Duodenal mucosa (tissue), 2 donors: ENCODE results near the gene OGA.

Experiments used
- H3K27ac ChIP-seq: one replicate; pipeline ENCODE4 v1.7.0; 2013; ENCODE audit warnings: low read depth, low read length
- H3K27me3 ChIP-seq, 2 donors: one replicate each; pipeline ENCODE4 v1.7.0; 2013; ENCODE audit warnings: low read length in 2 of 2, control low read depth in 1 of 2; ENCODE audit not compliant: insufficient read depth in 2 of 2, control insufficient read depth in 1 of 2
- H3K36me3 ChIP-seq, 2 donors: one replicate each; pipeline ENCODE4 v1.7.0; 2013; ENCODE audit warnings: low read length in 2 of 2, control low read depth in 1 of 2; ENCODE audit not compliant: insufficient read depth in 2 of 2, control insufficient read depth in 1 of 2
- H3K4me1 ChIP-seq, 2 donors: one replicate each; pipeline ENCODE4 v1.7.0; 2013; ENCODE audit warnings: low read length in 2 of 2, control low read depth in 1 of 2; ENCODE audit not compliant: insufficient read depth in 2 of 2, control insufficient read depth in 1 of 2
- H3K4me3 ChIP-seq, 2 donors: one replicate each; pipeline ENCODE4 v1.7.0; 2013; ENCODE audit warnings: low read length in 2 of 2, low read depth in 1 of 2
- H3K9ac ChIP-seq, 2 donors: one replicate each; pipeline ENCODE4 v1.7.0; 2013; ENCODE audit warnings: low read length in 2 of 2, low read depth in 1 of 2
- H3K9me3 ChIP-seq, 2 donors: one replicate each; pipeline ENCODE4 v1.7.0; 2013; ENCODE audit warnings: low read length in 2 of 2, control low read depth in 1 of 2; ENCODE audit not compliant: control insufficient read depth in 1 of 2

OGA gene

DNA sequence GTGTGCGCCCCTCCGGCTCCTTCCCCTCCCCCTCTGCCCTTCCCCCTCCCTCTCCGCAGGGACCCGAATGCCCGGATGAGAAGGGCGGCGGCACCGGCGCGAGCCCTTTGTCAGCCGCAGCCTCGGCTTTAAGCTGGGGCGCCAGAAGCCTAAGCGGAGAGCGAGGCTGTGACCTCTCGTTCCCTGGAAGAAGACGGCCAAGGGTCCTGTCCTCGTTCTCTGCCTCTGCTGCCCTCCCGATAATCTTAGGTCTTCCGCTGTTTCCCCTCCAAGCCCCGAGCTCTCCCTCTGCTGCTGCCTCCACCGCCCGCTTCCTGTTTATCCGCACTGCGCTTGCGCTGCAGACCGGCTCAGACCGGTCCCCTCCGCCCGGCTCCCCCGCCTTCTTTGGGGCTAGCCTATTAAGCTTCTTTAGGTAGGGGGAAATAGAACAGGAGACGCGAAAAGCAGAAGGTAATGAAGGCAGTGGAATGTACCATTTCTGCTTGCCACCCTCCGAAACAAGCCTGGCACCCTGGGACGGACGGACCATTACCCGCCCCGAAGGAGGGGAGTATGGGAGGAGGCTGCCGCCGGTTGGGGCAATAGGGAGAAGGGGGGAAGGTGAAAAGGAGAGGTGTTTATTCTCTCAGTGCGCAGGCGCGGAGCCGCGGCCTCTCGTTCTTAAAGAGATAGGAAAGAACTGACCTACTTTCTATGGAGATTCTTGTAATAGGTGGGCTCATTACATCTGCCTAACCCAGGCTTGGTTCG, at the start of gene OGA:
TSS of gene OGA (minus strand) at position 326 of the 753 bp plus-strand sequence. CDS start 422 bp downstream, outside the sequence.
- Histone ChIP-seq H3K9ac (peak within 1 kb of the TSS; percentile 90 to 93), H3K9me3 (no peaks in the 10 kb centered on the region), H3K4me3 (peak within 1 kb of the TSS; percentile 86 to 87), H3K27me3 (no peaks in the 10 kb centered on the region), H3K4me1 (peaks cover 16 to 33% of the 10 kb centered on the region in 2 donors), H3K36me3 (no peaks in the 10 kb centered on the region), H3K27ac (peak within 1 kb of the TSS; percentile 88)

DNA sequence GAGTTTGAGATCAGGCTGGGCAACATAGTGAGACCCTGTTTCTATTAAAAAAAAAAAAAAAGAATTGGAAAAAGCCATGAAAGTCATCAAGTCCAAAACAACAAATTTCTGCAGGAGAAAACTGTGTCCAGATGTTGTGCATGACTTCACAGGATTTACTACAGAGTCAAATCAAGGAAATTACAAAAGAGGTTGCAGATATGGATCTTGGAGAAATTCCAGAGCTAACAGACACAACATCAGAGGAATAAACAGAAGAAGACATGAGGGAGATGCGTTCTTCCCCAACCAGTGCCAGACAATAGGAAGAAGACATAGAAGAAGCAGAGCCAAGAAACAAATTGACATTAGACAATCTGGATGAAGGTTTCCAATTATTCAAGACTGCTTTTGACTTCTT, 49.7 kb upstream of the OGA start:
- no peaks in the 10 kb centered on the region for H3K27me3 ChIP-seq

DNA sequence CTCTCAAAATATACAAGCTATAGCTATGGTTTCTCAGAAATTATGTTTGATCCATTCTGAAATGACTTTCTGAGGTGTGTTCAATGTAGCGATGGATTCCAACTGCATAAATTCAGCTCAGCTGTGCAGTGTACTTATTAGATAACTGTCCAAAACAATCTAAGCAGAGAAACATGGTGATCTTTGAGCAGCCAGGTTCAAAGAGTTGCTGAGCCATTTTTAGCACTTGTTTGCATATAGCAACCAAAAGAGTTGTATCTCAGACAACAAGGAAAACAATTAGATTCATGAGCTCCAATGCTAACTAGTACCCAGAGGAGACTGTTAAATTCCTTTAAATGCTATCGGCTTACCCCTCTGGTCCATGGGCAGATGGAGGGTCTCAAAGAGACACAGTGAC, 41.3 kb upstream of the OGA start:
- no peak overlapping the region for H3K27ac ChIP-seq

More for the DNA sequence above, 49.7 kb upstream of the OGA start:
- Histone ChIP-seq H3K4me3 (no peak overlapping the region), H3K9ac (no peak overlapping the region), H3K36me3 (no peaks in the 10 kb centered on the region), H3K9me3 (no peaks in the 10 kb centered on the region), H3K4me1 (no peaks in the 10 kb centered on the region), H3K27ac (no peak overlapping the region)

DNA sequence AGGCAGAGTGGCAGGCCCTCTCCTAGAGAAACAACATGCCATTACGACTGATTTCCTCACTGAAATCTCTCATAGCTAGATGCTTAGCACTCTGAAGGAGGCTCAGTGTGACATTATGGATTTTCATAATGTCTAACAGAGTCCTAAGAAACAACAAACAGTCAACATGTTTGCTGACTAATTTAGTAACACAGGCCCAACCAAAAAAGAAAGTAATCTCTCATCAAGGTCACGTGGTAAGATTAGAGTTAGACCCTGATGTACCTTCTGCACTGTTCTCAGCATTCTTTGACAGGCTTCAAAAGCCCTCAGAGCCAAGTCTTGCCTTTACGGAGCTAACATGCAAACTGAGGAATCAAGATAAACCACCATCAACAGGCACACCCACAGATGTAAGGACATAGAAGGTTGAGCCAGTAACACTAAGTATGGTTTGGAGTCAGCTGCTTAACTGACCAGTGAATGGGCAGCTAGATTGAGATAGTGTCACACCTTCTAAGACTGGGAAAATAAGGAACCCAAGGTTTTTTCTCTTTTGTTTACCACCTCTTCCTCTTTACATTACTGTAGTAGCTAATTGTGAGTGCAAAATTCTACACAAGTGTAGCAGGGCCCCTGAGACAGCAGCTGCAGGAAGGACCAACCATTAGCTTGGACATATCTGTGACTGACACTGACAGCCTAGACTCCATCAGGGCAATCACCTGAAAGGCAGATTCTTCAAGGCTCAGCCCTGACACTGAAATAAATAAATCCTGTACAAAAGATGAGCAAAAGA, 40.7 kb upstream of the OGA start:
- Histone ChIP-seq H3K36me3 (no peaks in the 10 kb centered on the region), H3K9ac (no peak overlapping the region), H3K4me1 (peaks cover 0 to 6% of the 10 kb centered on the region in 2 donors), H3K27ac (peak overlapping the region; percentile 5), H3K27me3 (no peaks in the 10 kb centered on the region), H3K9me3 (peaks cover 0 to 3% of the 10 kb centered on the region in 2 donors), H3K4me3 (no peak overlapping the region)

More for the DNA sequence above, 41.3 kb upstream of the OGA start:
- no peaks in the 10 kb centered on the region for H3K36me3 ChIP-seq
- H3K4me3 ChIP-seq = no peak overlapping the region
- no peaks in the 10 kb centered on the region for H3K27me3 ChIP-seq
- H3K9me3 ChIP-seq = peaks cover 0 to 3% of the 10 kb centered on the region in 2 donors
- H3K4me1 ChIP-seq = peaks cover 0 to 6% of the 10 kb centered on the region in 2 donors
- H3K9ac ChIP-seq = no peak overlapping the region

DNA sequence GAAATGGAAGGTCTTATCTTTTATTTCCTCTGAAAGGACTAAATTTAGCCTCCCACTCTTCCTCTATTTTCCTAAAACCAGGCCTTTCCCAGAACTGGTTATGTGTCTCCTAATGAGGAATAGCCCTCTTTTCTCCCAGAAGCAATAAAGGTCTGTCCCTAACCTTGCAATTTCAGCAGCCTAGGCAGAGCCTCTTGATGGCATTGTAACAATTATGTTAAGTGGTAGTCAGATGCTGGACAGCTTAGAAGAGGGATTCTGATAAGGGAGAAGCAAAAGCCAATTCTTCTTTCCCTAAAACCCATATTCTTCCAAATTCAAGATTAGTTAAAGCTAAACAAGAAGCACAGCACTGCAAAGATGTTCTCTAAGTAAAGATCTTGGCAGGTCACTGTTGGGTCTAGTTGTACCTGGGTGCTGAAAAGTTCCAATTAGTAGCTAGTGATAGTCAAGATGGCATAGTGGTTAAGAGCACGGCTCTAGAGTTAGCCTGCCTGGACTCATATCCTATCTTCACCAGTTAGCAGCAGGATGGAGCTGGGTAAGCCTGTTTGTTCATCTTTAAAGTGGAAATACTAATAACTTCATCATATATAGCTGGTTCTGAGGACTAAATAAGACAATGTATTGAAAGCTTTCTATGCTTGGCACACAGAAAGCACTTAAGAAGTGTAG, 39.7 kb upstream of the OGA start:
- no peak overlapping the region for H3K9ac ChIP-seq
- no peaks in the 10 kb centered on the region for H3K36me3 ChIP-seq
- H3K4me1 ChIP-seq = peaks cover 0 to 6% of the 10 kb centered on the region in 2 donors
- peaks cover 0 to 3% of the 10 kb centered on the region in 2 donors for H3K9me3 ChIP-seq
- H3K27me3 ChIP-seq = no peaks in the 10 kb centered on the region
- no peak overlapping the region for H3K4me3 ChIP-seq
- peak overlapping the region; percentile 5 for H3K27ac ChIP-seq

DNA sequence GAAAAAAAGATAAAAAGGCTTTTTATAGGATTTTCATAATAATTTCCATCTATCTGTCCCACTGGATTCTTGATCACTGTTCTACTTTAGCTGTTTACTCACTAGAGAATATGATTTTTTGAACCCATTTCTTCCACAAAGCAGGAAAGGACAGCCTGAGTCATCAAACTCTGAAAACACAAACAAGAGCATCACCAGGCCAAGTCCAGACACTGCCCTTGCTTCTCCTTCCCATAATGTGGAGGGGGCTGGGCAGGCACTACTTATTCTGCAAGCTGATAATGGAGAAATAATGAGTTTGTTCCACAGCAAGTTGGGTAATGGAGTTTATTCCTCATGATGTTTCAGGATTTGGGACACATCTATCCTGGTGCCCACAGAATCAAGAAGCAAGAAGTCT, 38.4 kb upstream of the OGA start:
- no peak overlapping the region for H3K27ac ChIP-seq
- no peak overlapping the region for H3K4me3 ChIP-seq
- H3K27me3 ChIP-seq = no peaks in the 10 kb centered on the region
- H3K9me3 ChIP-seq = peaks cover 0 to 3% of the 10 kb centered on the region in 2 donors
- peaks cover 2% of the 10 kb centered on the region in 2 donors for H3K36me3 ChIP-seq
- peaks cover 0 to 6% of the 10 kb centered on the region in 2 donors for H3K4me1 ChIP-seq
- no peak overlapping the region for H3K9ac ChIP-seq

DNA sequence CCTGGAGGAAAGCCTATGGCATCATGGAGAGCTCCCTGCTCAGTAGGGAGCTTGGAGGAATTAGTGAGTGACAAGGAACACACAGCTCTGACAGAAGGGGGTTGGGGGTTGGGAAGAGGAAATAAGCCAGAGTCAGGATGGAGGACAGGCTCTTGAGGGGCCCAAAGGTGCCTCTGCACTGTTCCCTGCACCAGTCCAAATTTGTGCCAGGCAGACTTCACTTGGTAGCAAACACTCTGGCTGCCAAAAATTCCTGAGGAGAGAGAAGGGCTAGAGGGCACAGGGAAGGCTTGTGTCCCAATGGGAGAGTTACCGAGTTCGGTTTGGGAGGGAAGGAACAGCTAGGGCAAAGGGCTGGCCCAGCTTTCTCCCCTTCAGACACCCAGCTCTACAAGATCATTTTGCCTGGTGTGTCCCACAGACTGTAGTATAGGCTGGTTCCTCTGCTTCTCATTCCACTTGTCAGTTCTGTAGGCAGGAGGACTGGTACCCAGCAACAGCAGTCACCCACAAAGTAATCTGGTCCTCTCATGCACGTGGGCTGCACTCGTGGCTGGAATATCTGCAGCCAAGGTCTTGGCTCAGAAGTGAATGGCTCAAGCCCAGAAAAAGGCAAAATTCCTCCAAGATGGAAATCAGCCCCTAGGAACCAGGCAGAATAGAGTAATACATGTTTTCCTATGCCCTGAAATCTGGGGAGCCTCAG, 33.3 kb upstream of the OGA start:
- H3K9ac ChIP-seq = no peak overlapping the region
- no peak overlapping the region for H3K4me3 ChIP-seq
- H3K9me3 ChIP-seq = no peaks in the 10 kb centered on the region
- H3K36me3 ChIP-seq = peaks cover 11 to 27% of the 10 kb centered on the region in 2 donors
- no peaks in the 10 kb centered on the region for H3K27me3 ChIP-seq
- no peak overlapping the region for H3K27ac ChIP-seq
- H3K4me1 ChIP-seq = no peaks in the 10 kb centered on the region

DNA sequence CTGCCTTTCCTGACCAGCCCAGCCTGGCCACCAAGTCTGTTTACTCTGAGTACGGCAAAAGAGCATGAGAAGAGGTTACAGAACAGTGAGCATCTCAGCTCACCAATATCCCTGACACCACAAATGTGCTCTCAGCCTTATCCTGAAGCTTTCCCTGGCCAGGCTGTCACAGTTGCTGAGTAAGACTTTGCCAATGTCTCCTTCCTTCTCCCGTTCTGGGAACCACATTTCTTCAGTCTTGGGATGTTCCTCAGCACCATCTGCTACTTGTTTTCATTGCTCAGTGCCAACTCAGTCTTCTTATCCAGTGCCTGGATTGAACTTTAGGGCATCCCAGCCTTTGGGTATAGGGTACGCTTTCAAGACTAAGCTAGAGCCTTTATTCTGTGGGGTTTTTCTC, 32.5 kb upstream of the OGA start:
- Histone ChIP-seq H3K9ac (no peak overlapping the region), H3K27ac (no peak overlapping the region), H3K9me3 (no peaks in the 10 kb centered on the region), H3K27me3 (no peaks in the 10 kb centered on the region), H3K4me3 (no peak overlapping the region), H3K4me1 (no peaks in the 10 kb centered on the region), H3K36me3 (peaks cover 16 to 31% of the 10 kb centered on the region in 2 donors)

DNA sequence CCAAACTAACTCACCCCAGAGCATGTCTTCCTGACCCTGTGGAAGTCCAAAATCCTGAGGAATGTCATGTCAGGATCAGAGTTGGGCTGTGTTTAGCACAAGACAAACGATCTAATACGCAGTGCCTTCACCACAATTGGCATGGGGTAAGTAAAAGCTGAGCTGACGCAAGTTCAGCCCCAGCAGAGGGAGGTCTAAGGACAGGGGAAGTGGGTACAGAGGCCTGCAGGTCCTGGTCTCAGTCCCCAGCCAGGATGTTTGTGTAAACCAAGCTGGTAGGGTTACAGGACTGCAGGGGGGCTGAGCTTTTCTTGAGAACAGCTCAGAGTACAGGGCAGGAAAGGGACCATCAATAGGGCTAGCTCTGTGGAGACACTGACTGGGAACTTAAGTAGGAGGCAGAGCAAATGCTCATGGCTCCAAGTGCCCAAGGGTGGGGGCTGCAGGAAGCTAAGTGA, 30.7 kb upstream of the OGA start:
- no peaks in the 10 kb centered on the region for H3K27me3 ChIP-seq
- no peak overlapping the region for H3K4me3 ChIP-seq
- no peaks in the 10 kb centered on the region for H3K9me3 ChIP-seq
- H3K9ac ChIP-seq = no peak overlapping the region
- H3K36me3 ChIP-seq = peaks cover 19 to 34% of the 10 kb centered on the region in 2 donors
- H3K27ac ChIP-seq = no peak overlapping the region
- peaks cover 0 to 4% of the 10 kb centered on the region in 2 donors for H3K4me1 ChIP-seq
